OCI-LY7 (cell line): ENCODE results near the gene PBLD. TPM values are rescaled to one million over a fixed set of nuclear protein-coding genes. Genes with fewer than 3 reads are reported as not detected.

ENCODE experiments used
- BruUV-seq: library from RNA; stranded (reverse); fragments of 400-500 nt; replicated peaks from 2 replicates; lab custom pipeline; 2021; lab: Mats Ljungman, UMichigan
- CTCF ChIA-PET: fragments of 300-600 bp; sonication (Branson Sonifier 250); formaldehyde crosslinking; loops from one replicate; lab custom pipeline; 2022; ENCODE audit warnings: antibody characterized with exemption; ENCODE audit not compliant: unreplicated experiment; lab: Charles Lee
- POLR2A ChIA-PET: fragments of 300-600 bp; sonication (Branson Sonifier 250); formaldehyde crosslinking; loops from one replicate; lab custom pipeline; 2022; ENCODE audit warnings: antibody characterized with exemption; lab: Charles Lee
- DNase-seq: peaks from one replicate; pipeline ENCODE4 v3.0.0-alpha.2; 2015; ENCODE audit warnings: low spot score
- H2AFZ ChIP-seq: fragments of 200-600 bp; sonication (generic), shearing (Covaris generic); 2 replicates; pipeline ENCODE4 v1.6.1; 2014; ENCODE audit warnings: mild to moderate bottlenecking, antibody characterized with exemption, low read length, moderate library complexity
- H3K27ac ChIP-seq: fragments of 200-600 bp; sonication (generic); 2 replicates; pipeline ENCODE4 v1.5.1; 2014; ENCODE audit warnings: mixed run types, low read depth, mild to moderate bottlenecking, moderate library complexity, low read length, inconsistent platforms; ENCODE audit not compliant: poor library complexity, severe bottlenecking
- H3K36me3 ChIP-seq: fragments of 200-600 bp; sonication (generic); 2 replicates; pipeline ENCODE4 v1.6.1; 2014; ENCODE audit warnings: mild to moderate bottlenecking, antibody characterized with exemption, low read length, moderate library complexity, mixed read lengths; ENCODE audit not compliant: insufficient read depth
- H3K4me1 ChIP-seq: fragments of 200-600 bp; sonication (generic); 2 replicates; pipeline ENCODE4 v1.5.1; 2014; ENCODE audit warnings: mild to moderate bottlenecking, low read length; ENCODE audit not compliant: insufficient read depth, poor library complexity, severe bottlenecking
- H3K4me2 ChIP-seq: fragments of 200-600 bp; sonication (generic); 2 replicates; pipeline ENCODE4 v1.6.1; 2014; ENCODE audit warnings: mild to moderate bottlenecking, low read length
- H3K4me3 ChIP-seq: fragments of 200-600 bp; sonication (generic); 2 replicates; pipeline ENCODE4 v1.5.1; 2014; ENCODE audit warnings: mild to moderate bottlenecking, low read depth, low read length; ENCODE audit not compliant: poor library complexity, severe bottlenecking
- H3K79me2 ChIP-seq: fragments of 200-600 bp; sonication (generic); 2 replicates; pipeline ENCODE4 v1.6.1; 2016; ENCODE audit warnings: low read depth, mild to moderate bottlenecking, low read length, moderate library complexity, mixed read lengths; ENCODE audit not compliant: insufficient read depth
- H3K9me2 ChIP-seq: fragments of 200-600 bp; sonication (generic); 2 replicates; pipeline ENCODE4 v1.6.1; 2016; ENCODE audit warnings: mild to moderate bottlenecking, low read length, mixed read lengths; ENCODE audit not compliant: insufficient read depth
- H3K9me3 ChIP-seq: fragments of 200-600 bp; sonication (generic); 2 replicates; pipeline ENCODE4 v1.6.1; 2014; ENCODE audit warnings: mild to moderate bottlenecking, mixed run types, low read length, mixed read lengths
- H4K20me1 ChIP-seq: fragments of 200-600 bp; sonication (generic); 2 replicates; pipeline ENCODE4 v1.6.1; 2014; ENCODE audit warnings: mild to moderate bottlenecking, antibody characterized with exemption, low read length, moderate library complexity, mixed read lengths; ENCODE audit not compliant: insufficient read depth
- CTCF ChIP-seq: fragments of 200-600 bp; sonication (generic); conservative IDR thresholded peaks from 2 replicates; pipeline ENCODE4 v1.5.1; 2014; ENCODE audit warnings: mild to moderate bottlenecking, antibody characterized with exemption, low read length, moderate library complexity, mixed read lengths
- EZH2phosphoT487 ChIP-seq: fragments of 200-600 bp; sonication (generic); IDR thresholded peaks from 2 replicates; pipeline ENCODE4 v1.6.1; 2018; ENCODE audit warnings: low read depth, borderline replicate concordance, mild to moderate bottlenecking, mixed run types, antibody characterized with exemption, low read length, moderate library complexity, mixed read lengths
- intact Hi-C: fragments of 100-400 bp; cut with micrococcal nuclease; formaldehyde crosslinking; loops from one replicate; pipeline ENCODE4 v1.10.0; 2022; ENCODE audit not compliant: unreplicated experiment
- total RNA-seq, 2 experiments: library from RNA; depleted of rRNA in 1 of 2; stranded (reverse); fragments of >200 nt in 1 of 2; shearing (Covaris generic) in 1 of 2; gene quantifications; 2 replicates each; pipeline ENCODE4 v1.2.3, GENCODE V29; 2014 to 2022

PBLD gene
- total RNA-seq, 2 experiments from 2014 or later: 3.1 to 5.9 TPM

GRCh38 chr10:68261132-68261856 lies 71.4 kb downstream of the PBLD start:
- Histone ChIP-seq H3K27ac (no peak overlapping the region), H3K9me3 (no peaks in the 10 kb centered on the region), H4K20me1 (no peaks in the 10 kb centered on the region), H3K36me3 (no peaks in the 10 kb centered on the region), H3K79me2 (no peaks in the 10 kb centered on the region), H2AFZ (no peak overlapping the region), H3K4me2 (no peak overlapping the region), H3K4me1 (no peaks in the 10 kb centered on the region), H3K4me3 (no peak overlapping the region), H3K9me2 (no peaks in the 10 kb centered on the region)
- no peak for DNase-seq
- POLR2A ChIA-PET: interaction anchor here (1.2 kb wide), 1 partner anchor 23 kb away, joined by 4 read pairs; no protein-coding TSS in a partner anchor
- TF ChIP-seq EZH2phosphoT487 (no peak), CTCF (no peak)
- CTCF ChIA-PET: no interaction called here
- BruUV-seq: no TSS peak
- intact Hi-C loops: no loop called here

DNA sequence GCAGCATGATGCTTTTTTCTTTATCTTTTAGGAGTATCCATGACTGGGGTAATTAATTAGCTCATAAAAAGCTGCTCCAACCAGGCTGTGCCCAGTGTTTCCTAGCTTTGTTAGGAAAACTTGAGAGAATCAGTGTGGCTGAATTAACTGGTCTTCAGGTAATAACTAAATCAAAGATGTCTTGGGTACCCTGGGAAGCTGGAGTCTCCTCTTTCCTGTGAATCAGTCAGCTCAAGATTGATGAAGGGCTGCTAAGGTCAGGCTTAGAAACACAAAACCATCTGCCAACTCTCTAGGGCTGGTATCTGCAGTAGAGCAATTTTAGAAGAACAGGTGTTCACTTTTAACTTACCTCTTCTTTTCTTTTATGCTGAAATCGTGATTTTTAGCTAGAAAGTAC lies 79.4 kb downstream of the PBLD start:
- Histone ChIP-seq H3K4me3 (no peak overlapping the region), H3K36me3 (no peaks in the 10 kb centered on the region), H3K27ac (no peak overlapping the region), H3K4me1 (peaks cover 5% of the 10 kb centered on the region), H3K9me3 (no peaks in the 10 kb centered on the region), H3K4me2 (no peak overlapping the region), H3K9me2 (no peaks in the 10 kb centered on the region), H4K20me1 (no peaks in the 10 kb centered on the region), H3K79me2 (no peaks in the 10 kb centered on the region), H2AFZ (no peak overlapping the region)
- no TSS peak for BruUV-seq
- CTCF ChIA-PET: no interaction called here
- no peak for TF ChIP-seq EZH2phosphoT487
- TF ChIP-seq CTCF: no peak
- POLR2A ChIA-PET: interaction anchor here (0.7 to 1.4 kb wide), 10 partner anchors 12 to 81 kb away, joined by 3 to 4 read pairs (median 3); no protein-coding TSS in a partner anchor
- intact Hi-C loops: no loop called here
- DNase-seq: no peak
